Coronary artery (tissue), 2 donors: ENCODE data around the gene CRKL.
A peak's percentile ranks its signal among the peaks of the same experiment; 100 is the strongest.

Experiments used
- DNase-seq: peaks from one replicate; pipeline ENCODE4 v3.0.0-alpha.2; 2017; ENCODE audit warnings: low spot score
- H3K27ac ChIP-seq, 2 donors: fragments of 200-600 bp; sonication (generic); one replicate each; pipeline ENCODE4 v1.5.1; 2016 to 2019
- H3K4me3 ChIP-seq: fragments of 200-600 bp; sonication (generic); 2 replicates; pipeline ENCODE4 v1.5.1; 2016; ENCODE audit warnings: mild to moderate bottlenecking, moderate library complexity
- CTCF ChIP-seq: fragments of 200-600 bp; sonication (generic); IDR thresholded peaks from one replicate; pipeline ENCODE4 v1.5.1; 2019; ENCODE audit warnings: antibody characterized with exemption

Gene CRKL

GRCh38 chr22:20979243-20979809 lies 62.1 kb downstream of the CRKL start:
- no peak for TF ChIP-seq CTCF
- DNase-seq: no peak
- H3K4me3 ChIP-seq: peak overlapping the region; percentile 30

DNA sequence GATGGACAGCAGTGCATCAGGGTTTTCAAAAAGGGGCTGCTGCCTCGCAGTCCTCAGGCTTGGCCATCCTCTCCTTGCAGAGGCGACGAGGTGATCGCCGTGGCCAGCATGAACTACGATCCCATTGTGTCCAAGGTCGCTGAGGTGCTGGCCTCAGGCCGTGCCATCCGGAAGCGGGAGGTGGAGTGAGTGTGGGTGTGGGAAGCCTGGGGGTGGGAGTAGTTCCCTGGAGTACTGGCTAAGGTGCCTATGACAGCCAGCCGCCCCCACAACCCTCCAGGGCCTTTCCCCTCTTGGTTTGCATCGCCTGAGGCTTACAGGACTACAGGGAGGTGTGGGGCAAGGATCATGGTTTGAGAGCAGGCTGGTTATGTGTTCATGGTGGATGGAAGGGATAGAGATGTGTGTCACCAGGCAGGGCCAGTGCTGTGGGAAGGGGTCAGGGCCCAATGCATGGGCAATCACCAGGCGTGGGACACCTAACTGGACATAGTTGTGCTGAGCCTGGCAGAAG lies 62.8 kb downstream of the CRKL start:
- DNase-seq: no peak
- TF ChIP-seq CTCF: no peak
- Histone ChIP-seq H3K27ac (no peak overlapping the region), H3K4me3 (peak overlapping the region; percentile 30)

More at GRCh38 chr22:20979243-20979809, 62.1 kb downstream of the CRKL start:
- no peak overlapping the region for H3K27ac ChIP-seq

DNA sequence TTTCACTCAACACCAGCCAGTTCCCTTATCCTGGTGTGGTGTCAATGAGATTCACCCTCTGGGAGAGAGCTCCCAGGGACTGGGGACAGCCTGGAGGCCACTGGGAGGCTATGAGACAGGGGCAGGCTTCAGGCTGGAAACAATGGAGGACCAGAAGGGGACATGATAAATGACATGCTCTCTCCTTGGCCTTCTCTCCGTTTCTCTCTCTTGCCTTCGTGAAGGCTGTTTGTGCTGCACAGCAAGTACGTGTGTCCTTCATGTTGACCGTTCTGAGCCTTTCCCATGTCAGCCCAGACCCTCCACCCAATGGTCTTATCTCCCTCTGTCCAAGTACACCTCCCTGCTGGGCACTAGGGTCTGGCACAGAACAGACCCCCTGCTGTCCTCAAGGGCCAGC lies 63.3 kb downstream of the CRKL start:
- H3K4me3 ChIP-seq: no peak overlapping the region
- no peak overlapping the region for H3K27ac ChIP-seq
- no peak for DNase-seq
- TF ChIP-seq CTCF: no peak

- no peak for TF ChIP-seq CTCF
- H3K4me3 ChIP-seq: peak overlapping the region; percentile 91
- H3K27ac ChIP-seq: peak overlapping the region; percentile 89 to 90
- no peak for DNase-seq
Measured at GRCh38 chr22:20980938-20981722, 63.9 kb downstream of the CRKL start.

- Histone ChIP-seq H3K4me3 (peak within 1 kb of the TSS; percentile 91), H3K27ac (peak within 1 kb of the TSS; percentile 89 to 90)
- TF ChIP-seq CTCF: peak; percentile 23
- peak; percentile 84 for DNase-seq
Measured at GRCh38 chr22:20981787-20982562, 64.8 kb downstream of the CRKL start, which contains the start of gene LZTR1. Gene LZTR1 (plus strand): TSS chr22:20982297. CDS start chr22:20982372, 75 bp downstream.

DNA sequence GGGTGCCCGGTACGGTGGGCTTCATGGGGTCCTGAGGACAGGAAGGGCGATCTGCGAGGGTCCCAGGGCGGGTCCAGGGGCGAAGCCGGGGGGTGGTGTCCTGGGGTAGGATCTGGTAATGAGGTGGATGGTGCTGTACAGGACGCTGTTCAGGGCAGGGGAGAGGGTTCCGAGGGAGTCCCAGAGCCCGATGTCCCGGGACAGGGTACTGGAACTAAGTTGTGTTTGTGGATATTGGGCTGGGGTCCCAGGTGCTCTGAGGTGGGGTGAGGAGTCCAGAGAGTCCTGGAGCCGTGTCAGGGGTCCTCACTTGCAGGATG lies 65.3 kb downstream of the CRKL start:
- no peak for DNase-seq
- TF ChIP-seq CTCF: no peak
- peak overlapping the region; percentile 89 to 90 for H3K27ac ChIP-seq
- H3K4me3 ChIP-seq: peak overlapping the region; percentile 91
